HS-27A (cell line): ENCODE data around the gene ZP4.
"Not testable (repeated sequence)": the region's sequence is repeated elsewhere in the genome, so short reads cannot be mapped to it uniquely, and the experiment has no call there.

Source experiments
- DNase-seq: peaks from one replicate; pipeline ENCODE4 v3.0.0-alpha.2; 2012; ENCODE audit warnings: low read depth, missing footprints

The ZP4 gene

GRCh38 chr1:237875291-237875690, 15.4 kb downstream of the ZP4 start:
- no peak for DNase-seq

GRCh38 chr1:237873487-237874211, 17.1 kb downstream of the ZP4 start:
- DNase-seq = peak; percentile 76

- no peak for DNase-seq
Measured at GRCh38 chr1:237868817-237869600, 21.7 kb downstream of the ZP4 start.

GRCh38 chr1:237867380-237867888, 23.3 kb downstream of the ZP4 start:
- DNase-seq = no peak

- no peak for DNase-seq
Measured at GRCh38 chr1:237864338-237865244, 26.1 kb downstream of the ZP4 start.

GRCh38 chr1:237863234-237863633, 27.5 kb downstream of the ZP4 start:
- DNase-seq = no peak

GRCh38 chr1:237861944-237862343, 28.8 kb downstream of the ZP4 start:
- no peak for DNase-seq

GRCh38 chr1:237858992-237859391, 31.7 kb downstream of the ZP4 start:
- no peak for DNase-seq

GRCh38 chr1:237857455-237857854, 33.3 kb downstream of the ZP4 start:
- DNase-seq = no peak

- DNase-seq = no peak
Measured at GRCh38 chr1:237852342-237852741, 38.4 kb downstream of the ZP4 start.

- peak; percentile 46 for DNase-seq
Measured at GRCh38 chr1:237851210-237851845, 39.4 kb downstream of the ZP4 start.

GRCh38 chr1:237843516-237843915, 47.2 kb downstream of the ZP4 start:
- DNase-seq = not testable (repeated sequence)

- no peak for DNase-seq
Measured at GRCh38 chr1:237841485-237841884, 49.2 kb downstream of the ZP4 start.

GRCh38 chr1:237838904-237839534, 51.7 kb downstream of the ZP4 start:
- DNase-seq = no peak

GRCh38 chr1:237838320-237838719, 52.4 kb downstream of the ZP4 start:
- DNase-seq = no peak

GRCh38 chr1:237834461-237834860, 56.3 kb downstream of the ZP4 start:
- DNase-seq = no peak

GRCh38 chr1:237834048-237834447, 56.7 kb downstream of the ZP4 start:
- DNase-seq = no peak

GRCh38 chr1:237832858-237833257, 57.9 kb downstream of the ZP4 start:
- DNase-seq = no peak
